ACHN (cell line): ENCODE results near the gene CYB5B.

Experiments used
- DNase-seq: peaks from one replicate; pipeline ENCODE4 v3.0.0-alpha.2; 2015
- in situ Hi-C: cut with HindIII; loops from 2 replicates; pipeline ENCODE4 v1.10.0; 2017; ENCODE audit warnings: low sequenced_read_pairs, low pct_ligation_motif_present, low pct_unique_long_range_greater_than_20kb

The CYB5B gene

DNA sequence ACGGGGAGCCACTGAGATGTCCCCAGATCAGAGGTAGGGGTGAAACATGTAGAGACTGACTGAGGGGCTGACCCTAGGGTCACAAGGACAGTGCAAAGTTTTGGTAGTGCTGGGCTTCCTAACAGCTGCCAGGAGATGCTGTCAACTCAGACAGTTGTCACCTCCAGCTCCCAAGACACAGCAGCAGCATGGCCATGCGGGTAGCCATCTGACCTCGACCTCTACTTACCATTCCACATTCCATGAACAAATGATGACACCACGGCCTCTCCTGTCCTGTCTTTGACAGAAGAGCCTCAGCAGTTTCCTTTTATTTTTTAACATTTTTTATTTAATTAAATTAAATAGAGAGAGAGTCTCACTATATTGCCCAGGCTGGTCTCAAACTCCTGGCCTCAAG, 76.1 kb downstream of the CYB5B start:
- in situ Hi-C loops = no loop called here
- DNase-seq = no peak

DNA sequence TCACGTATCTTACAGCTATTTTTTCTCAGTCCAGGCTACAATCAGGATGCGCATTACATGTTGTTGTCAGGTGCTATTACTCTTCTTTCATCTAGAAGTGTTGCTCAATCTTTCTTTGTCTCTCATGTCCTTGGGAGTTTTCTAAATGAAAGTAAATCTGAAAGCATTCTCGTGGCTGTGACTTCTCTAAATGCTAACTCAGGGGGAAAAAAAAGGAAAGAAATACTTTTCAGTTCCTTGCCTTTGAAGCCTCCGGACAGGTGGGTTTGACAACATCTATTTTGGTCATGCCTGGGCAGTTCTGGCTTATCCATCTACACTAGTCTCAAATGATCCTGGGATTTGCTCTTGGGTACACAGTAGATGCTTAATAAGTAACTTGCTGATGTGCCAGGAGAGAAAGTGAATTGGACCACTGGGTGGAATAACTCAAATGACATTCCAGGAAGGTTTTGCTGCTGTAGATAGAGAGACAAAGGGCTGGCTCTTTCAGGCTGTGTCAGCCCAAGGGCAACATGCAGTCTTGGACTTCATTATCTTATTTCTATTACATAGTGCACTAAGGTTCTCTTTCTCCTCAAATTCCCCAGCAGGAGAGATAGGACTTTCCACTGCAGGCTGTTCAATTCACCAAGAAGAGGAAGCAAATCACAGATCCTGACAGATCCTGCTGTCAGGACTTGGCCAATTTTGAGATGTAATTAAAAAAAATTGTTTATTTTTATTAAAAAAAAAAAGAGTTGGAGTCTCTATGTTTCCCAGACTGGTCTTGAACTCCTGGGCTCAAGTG, 77.7 kb downstream of the CYB5B start:
- peak; percentile 58 for DNase-seq
- in situ Hi-C loops = no loop called here

GRCh38 chr16:69503244-69503643, 78.8 kb downstream of the CYB5B start:
- in situ Hi-C loops = no loop called here
- DNase-seq = no peak

- in situ Hi-C loops = no loop called here
- no peak for DNase-seq
Measured at GRCh38 chr16:69508033-69508755, 83.8 kb downstream of the CYB5B start.

GRCh38 chr16:69509125-69509524, 84.7 kb downstream of the CYB5B start:
- no peak for DNase-seq

GRCh38 chr16:69511651-69512050, 87.2 kb downstream of the CYB5B start:
- in situ Hi-C loops = no loop called here
- no peak for DNase-seq

More at GRCh38 chr16:69509125-69509524, 84.7 kb downstream of the CYB5B start:
- in situ Hi-C loops = no loop called here

DNA sequence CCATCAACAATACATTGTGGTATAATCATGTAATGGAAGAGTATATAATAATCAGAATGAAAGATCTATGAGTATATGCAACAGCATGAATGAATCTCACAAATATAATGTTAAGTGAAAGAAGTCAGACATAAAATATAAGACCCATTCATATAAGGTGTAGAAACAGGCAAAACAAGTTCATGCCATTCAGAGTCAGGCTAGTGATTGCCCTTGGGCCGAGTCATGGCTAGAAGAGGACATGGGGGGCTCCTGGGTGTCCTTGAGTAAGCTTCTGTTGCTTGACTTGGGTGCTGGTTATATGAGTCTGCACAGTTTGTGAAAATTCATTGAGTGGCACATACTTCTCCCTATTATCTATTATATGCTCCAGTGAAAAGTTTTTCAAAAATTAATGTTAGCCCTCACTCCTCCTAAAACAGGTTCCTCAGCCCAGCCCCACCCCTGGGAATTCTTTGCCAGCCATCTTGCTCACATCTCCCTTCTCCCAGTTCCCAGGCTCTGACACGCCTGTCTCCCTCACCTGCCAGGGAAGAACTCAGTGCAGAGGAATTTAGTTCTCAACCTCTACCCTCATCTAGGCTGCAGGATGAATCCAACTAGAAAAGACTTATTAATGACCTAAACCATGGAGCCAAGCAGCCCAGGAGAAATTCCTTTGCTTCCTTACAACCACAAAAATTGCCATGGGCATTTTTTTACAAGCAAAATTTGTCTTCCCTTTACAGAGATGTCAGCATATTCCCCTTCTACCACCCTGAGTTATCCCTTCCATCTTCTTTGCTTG, 89.0 kb downstream of the CYB5B start:
- in situ Hi-C loops = no loop called here
- peak; percentile 51 for DNase-seq

DNA sequence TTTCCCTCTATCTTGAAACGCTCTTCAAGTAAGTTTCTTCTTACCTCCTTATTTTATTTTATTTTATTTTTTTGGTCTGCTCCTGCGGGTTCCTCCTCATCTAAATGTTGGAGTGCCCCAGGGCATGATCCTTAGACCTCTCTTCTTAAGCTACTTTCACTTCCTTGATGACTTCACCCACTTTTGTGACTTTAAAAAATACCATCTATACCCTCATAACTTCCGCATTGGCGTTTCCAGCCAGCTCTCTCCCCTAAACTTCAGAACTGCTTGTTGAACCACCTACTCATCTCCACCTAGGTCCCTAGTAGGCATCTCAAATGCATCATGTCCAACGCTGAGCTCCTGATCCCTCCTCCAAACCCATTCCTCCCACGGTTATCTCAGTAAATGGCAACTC, 89.9 kb downstream of the CYB5B start:
- no peak for DNase-seq
- in situ Hi-C loops = no loop called here
